Panc1 (cell line): ENCODE data around the gene TMEM229A. TPM values are rescaled to one million over a fixed set of nuclear protein-coding genes. Genes with fewer than 3 reads are reported as not detected.
"Not testable (repeated sequence)": the region's sequence is repeated elsewhere in the genome, so short reads cannot be mapped to it uniquely, and the experiment has no call there.

Experiments
- ATAC-seq: fragments of 200-7000 bp; cut with Tn5 transposase; 2 replicates; pipeline ENCODE4 v1.9.1; 2020; ENCODE audit warnings: mild to moderate bottlenecking, moderate library complexity
- BruUV-seq: library from RNA; stranded (reverse); fragments of 400-500 nt; replicated peaks from 2 replicates; lab custom pipeline; 2021; lab: Mats Ljungman, UMichigan
- CTCF ChIA-PET: fragments of 300-600 bp; sonication (Branson Sonifier 250); formaldehyde crosslinking; loops from one replicate; lab custom pipeline; 2022; ENCODE audit warnings: antibody characterized with exemption; lab: Charles Lee
- POLR2A ChIA-PET: fragments of 300-600 bp; sonication (Branson Sonifier 250); formaldehyde crosslinking; loops from one replicate; lab custom pipeline; 2022; ENCODE audit warnings: antibody characterized with exemption; lab: Charles Lee
- DNase-seq: peaks from one replicate; pipeline ENCODE4 v3.0.0-alpha.2; 2010; ENCODE audit warnings: low read depth, low spot score
- H3K27ac ChIP-seq: 2 replicates; pipeline ENCODE4 v1.5.1; 2011; ENCODE audit warnings: mild to moderate bottlenecking, low read length, inconsistent platforms
- H3K27me3 ChIP-seq: fragments of 200-500 bp; sonication (Bioruptor generic); 2 replicates; pipeline ENCODE4 v1.6.0; 2014; ENCODE audit warnings: low read length, inconsistent platforms; ENCODE audit not compliant: control insufficient read depth, insufficient read depth
- H3K36me3 ChIP-seq: fragments of 200-500 bp; sonication (Bioruptor generic); 2 replicates; pipeline ENCODE4 v1.5.1; 2014; ENCODE audit warnings: inconsistent platforms, mild to moderate bottlenecking, low read length, moderate library complexity; ENCODE audit not compliant: control insufficient read depth, insufficient read depth
- H3K4me1 ChIP-seq: 2 replicates; pipeline ENCODE4 v1.5.1; 2011; ENCODE audit warnings: inconsistent platforms, mild to moderate bottlenecking, low read length, moderate library complexity; ENCODE audit not compliant: control insufficient read depth, insufficient read depth
- H3K4me3 ChIP-seq, 2 experiments: 2 replicates each; pipeline ENCODE4 v1.5.1; 2011 to 2012; ENCODE audit warnings: low read depth in 2 of 2, low read length in 2 of 2, mild to moderate bottlenecking in 2 of 2, inconsistent platforms in 1 of 2, moderate library complexity in 1 of 2
- H3K9me3 ChIP-seq: fragments of 200-500 bp; sonication (Bioruptor generic); 2 replicates; pipeline ENCODE4 v1.5.1; 2014; ENCODE audit warnings: low read depth, mild to moderate bottlenecking, inconsistent platforms, low read length, moderate library complexity; ENCODE audit not compliant: control insufficient read depth, insufficient read depth
- POLR2AphosphoS5 ChIP-seq: IDR thresholded peaks from 2 replicates; pipeline ENCODE4 v1.6.1; 2012; ENCODE audit warnings: mild to moderate bottlenecking, low read depth, low read length, moderate library complexity
- SIN3A ChIP-seq: IDR thresholded peaks from 2 replicates; pipeline ENCODE4 v1.6.1; 2012; ENCODE audit warnings: low read depth, mild to moderate bottlenecking, low read length, moderate library complexity, borderline replicate concordance; ENCODE audit not compliant: insufficient read depth
- TCF7L2 ChIP-seq: IDR thresholded peaks from 2 replicates; pipeline ENCODE4 v1.6.1; 2011; ENCODE audit warnings: mild to moderate bottlenecking, low read depth, low read length, inconsistent platforms
- in situ Hi-C: cut with HindIII; loops from 2 replicates; pipeline ENCODE4 v1.10.0; 2016; ENCODE audit warnings: low sequenced_read_pairs, low pct_unique_long_range_greater_than_20kb
- intact Hi-C: fragments of 100-400 bp; cut with micrococcal nuclease; formaldehyde crosslinking; loops from one replicate; pipeline ENCODE4 v1.10.0; 2022; ENCODE audit not compliant: unreplicated experiment
- total RNA-seq: library from RNA; stranded (reverse); gene quantifications from one replicate; pipeline ENCODE4 v1.2.1, GENCODE V29; 2021; ENCODE audit not compliant: unreplicated experiment
- TF ChIP-seq, protein P1 (sequence below): fragments of 450-650 bp; IDR thresholded peaks from 2 replicates; pipeline ENCODE4 v1.5.1; 2017; ENCODE audit warnings: mild to moderate bottlenecking
- TF ChIP-seq, protein P2 (sequence below), 2 experiments: IDR thresholded peaks; 2 replicates each; pipeline ENCODE4 v1.6.1; 2011 to 2012; ENCODE audit warnings: low read depth in 2 of 2, control low read depth in 1 of 2, low read length in 1 of 2, mild to moderate bottlenecking in 1 of 2, moderate library complexity in 1 of 2; ENCODE audit not compliant: insufficient read depth in 1 of 2

The TMEM229A gene
- total RNA-seq, 1 experiment from 2014 or later: not detected

DNA sequence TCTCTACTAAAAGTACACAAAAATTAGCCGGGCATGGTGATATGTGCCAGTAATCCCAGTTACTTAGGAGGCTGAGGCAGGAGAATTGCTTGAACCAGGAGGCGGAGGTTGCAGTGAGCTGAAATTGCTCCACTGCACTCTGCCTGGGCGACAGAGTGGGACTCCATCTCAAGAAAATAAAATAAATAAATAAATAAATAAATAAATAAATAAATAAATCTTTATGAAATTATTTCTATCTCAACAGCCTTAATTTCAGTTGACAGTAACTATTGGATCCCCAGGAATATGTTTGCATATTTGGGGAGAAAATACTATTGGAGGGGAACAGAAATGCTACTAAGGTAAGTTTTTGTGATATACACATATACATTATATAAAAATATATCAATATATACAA is 20.0 kb downstream of the TMEM229A start:
- Histone ChIP-seq H3K4me3 (no peak overlapping the region), H3K36me3 (no peaks in the 10 kb centered on the region), H3K27me3 (no peaks in the 10 kb centered on the region), H3K4me1 (no peaks in the 10 kb centered on the region), H3K27ac (no peak overlapping the region), H3K9me3 (no peaks in the 10 kb centered on the region)
- in situ Hi-C loops: no loop called here
- ATAC-seq (no peak), DNase-seq (no peak)
- ChIA-PET CTCF (no interaction called here), POLR2A (no interaction called here)
- no TSS peak for BruUV-seq
- intact Hi-C loops: no loop called here
- TF ChIP-seq TCF7L2: no peak
- TF ChIP-seq, protein P1, sequence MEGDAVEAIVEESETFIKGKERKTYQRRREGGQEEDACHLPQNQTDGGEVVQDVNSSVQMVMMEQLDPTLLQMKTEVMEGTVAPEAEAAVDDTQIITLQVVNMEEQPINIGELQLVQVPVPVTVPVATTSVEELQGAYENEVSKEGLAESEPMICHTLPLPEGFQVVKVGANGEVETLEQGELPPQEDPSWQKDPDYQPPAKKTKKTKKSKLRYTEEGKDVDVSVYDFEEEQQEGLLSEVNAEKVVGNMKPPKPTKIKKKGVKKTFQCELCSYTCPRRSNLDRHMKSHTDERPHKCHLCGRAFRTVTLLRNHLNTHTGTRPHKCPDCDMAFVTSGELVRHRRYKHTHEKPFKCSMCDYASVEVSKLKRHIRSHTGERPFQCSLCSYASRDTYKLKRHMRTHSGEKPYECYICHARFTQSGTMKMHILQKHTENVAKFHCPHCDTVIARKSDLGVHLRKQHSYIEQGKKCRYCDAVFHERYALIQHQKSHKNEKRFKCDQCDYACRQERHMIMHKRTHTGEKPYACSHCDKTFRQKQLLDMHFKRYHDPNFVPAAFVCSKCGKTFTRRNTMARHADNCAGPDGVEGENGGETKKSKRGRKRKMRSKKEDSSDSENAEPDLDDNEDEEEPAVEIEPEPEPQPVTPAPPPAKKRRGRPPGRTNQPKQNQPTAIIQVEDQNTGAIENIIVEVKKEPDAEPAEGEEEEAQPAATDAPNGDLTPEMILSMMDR: no peak
- TF ChIP-seq SIN3A: no peak
- TF ChIP-seq, protein P2, sequence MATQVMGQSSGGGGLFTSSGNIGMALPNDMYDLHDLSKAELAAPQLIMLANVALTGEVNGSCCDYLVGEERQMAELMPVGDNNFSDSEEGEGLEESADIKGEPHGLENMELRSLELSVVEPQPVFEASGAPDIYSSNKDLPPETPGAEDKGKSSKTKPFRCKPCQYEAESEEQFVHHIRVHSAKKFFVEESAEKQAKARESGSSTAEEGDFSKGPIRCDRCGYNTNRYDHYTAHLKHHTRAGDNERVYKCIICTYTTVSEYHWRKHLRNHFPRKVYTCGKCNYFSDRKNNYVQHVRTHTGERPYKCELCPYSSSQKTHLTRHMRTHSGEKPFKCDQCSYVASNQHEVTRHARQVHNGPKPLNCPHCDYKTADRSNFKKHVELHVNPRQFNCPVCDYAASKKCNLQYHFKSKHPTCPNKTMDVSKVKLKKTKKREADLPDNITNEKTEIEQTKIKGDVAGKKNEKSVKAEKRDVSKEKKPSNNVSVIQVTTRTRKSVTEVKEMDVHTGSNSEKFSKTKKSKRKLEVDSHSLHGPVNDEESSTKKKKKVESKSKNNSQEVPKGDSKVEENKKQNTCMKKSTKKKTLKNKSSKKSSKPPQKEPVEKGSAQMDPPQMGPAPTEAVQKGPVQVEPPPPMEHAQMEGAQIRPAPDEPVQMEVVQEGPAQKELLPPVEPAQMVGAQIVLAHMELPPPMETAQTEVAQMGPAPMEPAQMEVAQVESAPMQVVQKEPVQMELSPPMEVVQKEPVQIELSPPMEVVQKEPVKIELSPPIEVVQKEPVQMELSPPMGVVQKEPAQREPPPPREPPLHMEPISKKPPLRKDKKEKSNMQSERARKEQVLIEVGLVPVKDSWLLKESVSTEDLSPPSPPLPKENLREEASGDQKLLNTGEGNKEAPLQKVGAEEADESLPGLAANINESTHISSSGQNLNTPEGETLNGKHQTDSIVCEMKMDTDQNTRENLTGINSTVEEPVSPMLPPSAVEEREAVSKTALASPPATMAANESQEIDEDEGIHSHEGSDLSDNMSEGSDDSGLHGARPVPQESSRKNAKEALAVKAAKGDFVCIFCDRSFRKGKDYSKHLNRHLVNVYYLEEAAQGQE (IDR thresholded peaks at IDR 0.05; ENCODE audit: insufficient read depth in 1 of 2, low read depth in 2 of 2, low read length in 1 of 2): no peak
- TF ChIP-seq POLR2AphosphoS5: no peak

DNA sequence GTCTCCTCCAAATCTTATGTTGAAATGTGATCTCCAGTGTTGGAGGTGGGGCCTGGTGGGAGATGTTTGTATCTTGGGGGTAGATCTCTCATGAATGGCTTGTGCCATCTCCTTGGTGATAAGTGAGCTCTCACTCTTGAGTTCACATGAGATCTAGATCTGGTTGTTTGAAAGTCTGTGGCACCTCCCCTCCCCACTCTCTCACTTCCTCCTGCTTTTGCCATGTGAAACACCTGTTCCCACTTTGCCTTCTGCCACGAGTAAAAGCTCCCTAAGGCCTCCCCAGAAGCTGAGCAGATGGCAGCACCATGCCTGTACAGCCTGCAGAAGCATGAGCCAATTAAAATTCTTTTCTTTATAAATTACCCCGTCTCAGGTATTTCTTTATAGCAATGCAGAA is 23.5 kb downstream of the TMEM229A start:
- TF ChIP-seq TCF7L2 (no peak), POLR2AphosphoS5 (no peak), SIN3A (no peak)
- TF ChIP-seq, protein P1: no peak
- TF ChIP-seq, protein P2 (IDR thresholded peaks at IDR 0.05; ENCODE audit: insufficient read depth in 1 of 2, low read depth in 2 of 2, low read length in 1 of 2): no peak
- ATAC-seq: no peak
- H3K36me3 ChIP-seq: no peaks in the 10 kb centered on the region
- intact Hi-C loops (no loop called here), in situ Hi-C loops (no loop called here)
- no peak overlapping the region for H3K27ac ChIP-seq
- no peak overlapping the region for H3K4me3 ChIP-seq
- ChIA-PET POLR2A (no interaction called here), CTCF (no interaction called here)
- H3K27me3 ChIP-seq: no peaks in the 10 kb centered on the region
- H3K9me3 ChIP-seq: no peaks in the 10 kb centered on the region
- no peak for DNase-seq
- no peaks in the 10 kb centered on the region for H3K4me1 ChIP-seq
- BruUV-seq: no TSS peak

DNA sequence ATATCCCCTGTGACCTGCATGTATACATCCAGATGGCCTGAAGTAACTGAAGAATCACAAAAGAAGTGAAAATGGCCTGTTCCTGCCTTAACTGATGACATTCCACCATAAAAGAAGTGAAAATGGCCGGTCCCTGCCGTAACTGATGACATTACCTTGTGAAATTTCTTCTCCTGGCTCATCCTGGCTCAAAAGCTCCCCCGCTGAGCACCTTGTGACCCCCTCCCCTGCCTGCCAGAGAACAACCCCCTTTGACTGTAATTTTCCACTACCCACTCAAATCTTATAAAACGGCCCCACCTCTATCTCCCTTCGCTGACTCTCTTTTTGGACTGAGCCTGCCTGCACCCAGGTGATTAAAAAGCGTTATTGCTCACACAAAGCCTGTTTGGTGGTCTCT is 24.6 kb downstream of the TMEM229A start:
- H3K27ac ChIP-seq, CTCF ChIA-PET, intact Hi-C loops, POLR2A ChIA-PET, in situ Hi-C loops, H3K36me3 ChIP-seq, H3K27me3 ChIP-seq, H3K9me3 ChIP-seq, H3K4me1 ChIP-seq, H3K4me3 ChIP-seq, DNase-seq, BruUV-seq, ATAC-seq: not testable (repeated sequence)
